ENCODE measurements around the gene TCF4. TPM values are rescaled to one million over a fixed set of nuclear protein-coding genes. Genes with fewer than 3 reads are reported as not detected.

Gene TCF4
- total RNA-seq, 5 donors from 2014 or later (not counting 1 experiment from before 2014, with no cell fraction given): 2.6 to 11.0 (median 6.6) TPM

DNA sequence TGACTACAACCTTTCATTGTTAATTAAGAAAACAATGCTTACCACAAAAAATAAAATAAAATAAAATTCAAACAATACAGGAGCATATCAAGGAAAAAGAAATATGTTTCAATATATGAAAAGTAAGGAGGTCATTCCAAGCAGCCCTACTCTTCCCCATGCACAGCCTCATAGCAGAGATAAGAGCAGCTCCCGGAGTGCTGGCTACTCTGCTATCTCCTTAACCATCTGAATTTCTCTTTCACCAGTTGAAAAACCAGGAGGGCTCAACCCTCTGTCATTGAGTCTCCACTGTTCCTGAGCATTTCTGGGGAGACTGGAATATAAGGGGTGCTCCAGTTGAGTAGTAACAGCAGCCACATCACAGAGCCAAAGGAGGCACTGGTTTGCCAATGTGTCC, 201.4 kb downstream of the TCF4 start:
- no peaks in the 10 kb centered on the region for H3K27me3 Mint-ChIP-seq
- Histone ChIP-seq H3K4me1 (ENCODE audit: control insufficient read depth in 1 of 2, extremely low read depth in 1 of 2, insufficient read depth in 2 of 2, low read length in 2 of 2) (no peaks in the 10 kb centered on the region), H3K36me3 (ENCODE audit: control insufficient read depth in 2 of 2, extremely low read depth in 1 of 2, insufficient read depth in 1 of 2, low read length in 1 of 2) (no peaks in the 10 kb centered on the region), H3K4me3 (ENCODE audit: control insufficient read depth in 1 of 2, extremely low read depth in 1 of 2, low read length in 1 of 2) (no peak overlapping the region), H3K9me3 (no peaks in the 10 kb centered on the region), H3K27me3 (replicated peaks in 1 of 2; ENCODE audit: control insufficient read depth in 2 of 2, extremely low read depth in 1 of 2, insufficient read depth in 2 of 2, low read length in 1 of 2) (no peaks in the 10 kb centered on the region), H3K27ac (ENCODE audit: low read length) (no peak overlapping the region)
- no peak overlapping the region for H3K4me3 Mint-ChIP-seq
- ChIA-PET POLR2A (no interaction called here), CTCF (no interaction called here)
- peaks cover 0 to 3% (median 0%) of the 10 kb centered on the region in 3 donors for H3K4me1 Mint-ChIP-seq
- H3K36me3 Mint-ChIP-seq: no peaks in the 10 kb centered on the region
- no peak for ATAC-seq (replicated peaks in 1 of 4)
- H3K27ac Mint-ChIP-seq: no peak overlapping the region
- no peaks in the 10 kb centered on the region for H3K9me3 Mint-ChIP-seq
- WGBS (ENCODE audit: insufficient coverage): no CpG with 5 or more reads among the region's 1 CpG
- no peak for DNase-seq

DNA sequence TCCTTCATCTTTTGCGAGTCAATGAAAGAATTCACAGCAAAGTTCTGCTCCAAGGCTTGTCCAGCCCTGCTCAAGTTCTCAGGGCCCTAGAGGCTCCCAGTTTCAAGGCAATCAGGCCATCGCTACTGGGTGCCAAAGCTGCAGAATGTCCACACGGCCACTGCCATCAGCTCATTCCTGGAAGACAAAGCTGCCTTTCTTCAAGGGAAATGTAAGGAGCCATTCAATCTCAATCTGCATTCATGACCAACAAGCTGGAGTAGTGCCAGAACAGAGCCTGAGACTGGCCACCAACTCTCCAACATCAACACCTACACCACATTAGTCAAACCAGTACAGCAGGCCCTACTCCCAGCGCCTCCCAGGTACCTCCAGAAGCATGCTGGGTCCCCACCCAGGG, 202.2 kb downstream of the TCF4 start:
- CTCF ChIA-PET: no interaction called here
- no peak overlapping the region for H3K4me3 Mint-ChIP-seq
- H3K27me3 Mint-ChIP-seq: no peaks in the 10 kb centered on the region
- 86% methylated on average over 4 of the region's 4 CpGs for WGBS (ENCODE audit: insufficient coverage)
- Histone ChIP-seq H3K27me3 (replicated peaks in 1 of 2; ENCODE audit: control insufficient read depth in 2 of 2, extremely low read depth in 1 of 2, insufficient read depth in 2 of 2, low read length in 1 of 2) (no peaks in the 10 kb centered on the region), H3K27ac (ENCODE audit: low read length) (no peak overlapping the region), H3K4me1 (ENCODE audit: control insufficient read depth in 1 of 2, extremely low read depth in 1 of 2, insufficient read depth in 2 of 2, low read length in 2 of 2) (no peaks in the 10 kb centered on the region), H3K36me3 (ENCODE audit: control insufficient read depth in 2 of 2, extremely low read depth in 1 of 2, insufficient read depth in 1 of 2, low read length in 1 of 2) (no peaks in the 10 kb centered on the region), H3K9me3 (no peaks in the 10 kb centered on the region), H3K4me3 (ENCODE audit: control insufficient read depth in 1 of 2, extremely low read depth in 1 of 2, low read length in 1 of 2) (no peak overlapping the region)
- H3K4me1 Mint-ChIP-seq: peaks cover 0 to 3% (median 0%) of the 10 kb centered on the region in 3 donors
- H3K27ac Mint-ChIP-seq: no peak overlapping the region
- ATAC-seq (replicated peaks in 1 of 4) (no peak), DNase-seq (no peak)
- H3K36me3 Mint-ChIP-seq: no peaks in the 10 kb centered on the region
- POLR2A ChIA-PET: no interaction called here
- no peaks in the 10 kb centered on the region for H3K9me3 Mint-ChIP-seq

GRCh38 chr18:55384551-55385275, 203.3 kb downstream of the TCF4 start:
- no peaks in the 10 kb centered on the region for H3K36me3 Mint-ChIP-seq
- no peak overlapping the region for H3K4me3 Mint-ChIP-seq
- H3K9me3 Mint-ChIP-seq: no peaks in the 10 kb centered on the region
- Histone ChIP-seq H3K27me3 (replicated peaks in 1 of 2; ENCODE audit: control insufficient read depth in 2 of 2, extremely low read depth in 1 of 2, insufficient read depth in 2 of 2, low read length in 1 of 2) (no peaks in the 10 kb centered on the region), H3K4me1 (ENCODE audit: control insufficient read depth in 1 of 2, extremely low read depth in 1 of 2, insufficient read depth in 2 of 2, low read length in 2 of 2) (no peaks in the 10 kb centered on the region), H3K9me3 (no peaks in the 10 kb centered on the region), H3K4me3 (ENCODE audit: control insufficient read depth in 1 of 2, extremely low read depth in 1 of 2, low read length in 1 of 2) (no peak overlapping the region), H3K36me3 (ENCODE audit: control insufficient read depth in 2 of 2, extremely low read depth in 1 of 2, insufficient read depth in 1 of 2, low read length in 1 of 2) (peaks cover 0 to 5% of the 10 kb centered on the region in 2 donors), H3K27ac (ENCODE audit: low read length) (no peak overlapping the region)
- WGBS (ENCODE audit: insufficient coverage): no CpG with 5 or more reads among the region's 4 CpGs
- DNase-seq (peak in 1 of 35 experiments; percentile 6), ATAC-seq (replicated peaks in 1 of 4) (no peak)
- CTCF ChIA-PET: interaction anchor here (0.6 kb wide), 2 partner anchors 44 to 165 kb away, joined by 3 to 4 read pairs; no protein-coding TSS in a partner anchor
- no peaks in the 10 kb centered on the region for H3K27me3 Mint-ChIP-seq
- POLR2A ChIA-PET: no interaction called here
- peak overlapping the region in 1 of 2 donors; percentile 48 for H3K27ac Mint-ChIP-seq
- peaks cover 0 to 3% (median 0%) of the 10 kb centered on the region in 3 donors for H3K4me1 Mint-ChIP-seq

- H3K9me3 ChIP-seq: no peaks in the 10 kb centered on the region
- DNase-seq (no peak), ATAC-seq (replicated peaks in 1 of 4) (no peak)
- H3K27ac ChIP-seq (ENCODE audit: low read length): no peak overlapping the region
- Mint-ChIP-seq H3K27ac (no peak overlapping the region), H3K4me3 (no peak overlapping the region), H3K36me3 (no peaks in the 10 kb centered on the region), H3K27me3 (no peaks in the 10 kb centered on the region), H3K9me3 (no peaks in the 10 kb centered on the region), H3K4me1 (peaks cover 0 to 3% (median 0%) of the 10 kb centered on the region in 3 donors)
- no peaks in the 10 kb centered on the region for H3K4me1 ChIP-seq (ENCODE audit: control insufficient read depth in 1 of 2, extremely low read depth in 1 of 2, insufficient read depth in 2 of 2, low read length in 2 of 2)
- 78% methylated on average over 3 of the region's 4 CpGs for WGBS (ENCODE audit: insufficient coverage)
- peaks cover 0 to 5% of the 10 kb centered on the region in 2 donors for H3K36me3 ChIP-seq (ENCODE audit: control insufficient read depth in 2 of 2, extremely low read depth in 1 of 2, insufficient read depth in 1 of 2, low read length in 1 of 2)
- ChIA-PET CTCF (no interaction called here), POLR2A (no interaction called here)
- no peaks in the 10 kb centered on the region for H3K27me3 ChIP-seq (replicated peaks in 1 of 2; ENCODE audit: control insufficient read depth in 2 of 2, extremely low read depth in 1 of 2, insufficient read depth in 2 of 2, low read length in 1 of 2)
- no peak overlapping the region for H3K4me3 ChIP-seq (ENCODE audit: control insufficient read depth in 1 of 2, extremely low read depth in 1 of 2, low read length in 1 of 2)
Measured at GRCh38 chr18:55384115-55384514, 203.9 kb downstream of the TCF4 start.

DNA sequence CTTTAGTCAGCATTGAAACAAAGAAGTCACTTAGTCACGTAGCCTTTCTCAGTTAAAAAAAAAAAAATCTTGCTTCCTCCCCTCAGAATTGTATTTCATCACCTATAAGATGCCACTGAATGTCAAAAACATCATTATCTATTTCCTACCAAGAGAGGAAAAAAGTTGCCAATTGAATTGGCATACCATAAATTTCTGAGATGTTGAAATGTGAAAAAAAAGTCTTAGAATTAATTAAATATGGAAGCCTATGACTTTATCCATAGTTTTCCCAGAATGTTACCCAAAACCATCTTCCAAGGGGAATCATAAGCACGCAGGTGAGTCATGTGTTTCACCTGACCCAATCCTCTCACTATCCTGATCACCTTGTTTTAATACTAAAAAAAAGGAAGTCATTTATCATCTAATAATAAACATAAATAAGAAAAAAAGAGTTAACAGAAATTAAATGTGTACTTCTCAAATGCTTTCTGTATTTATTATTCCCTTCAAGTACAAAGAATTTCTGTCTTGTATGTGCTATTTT, 205.7 kb downstream of the TCF4 start:
- H3K4me1 Mint-ChIP-seq: peaks cover 0 to 3% (median 0%) of the 10 kb centered on the region in 3 donors
- no peak overlapping the region for H3K27ac ChIP-seq (ENCODE audit: low read length)

GRCh38 chr18:55381277-55381676, 206.7 kb downstream of the TCF4 start:
- ChIA-PET POLR2A (interaction anchor here in 1 of 2 donors (0.6 kb wide), 1 partner anchor 290 kb away, joined by 4 read pairs; no protein-coding TSS in a partner anchor), CTCF (interaction anchor here in 1 of 2 donors (0.7 kb wide), 1 partner anchor 171 kb away, joined by 3 read pairs; no protein-coding TSS in a partner anchor)
- no peak overlapping the region for H3K4me3 Mint-ChIP-seq
- no peaks in the 10 kb centered on the region for H3K27me3 Mint-ChIP-seq
- H3K4me1 Mint-ChIP-seq: peaks cover 0 to 3% (median 0%) of the 10 kb centered on the region in 3 donors
- Histone ChIP-seq H3K4me1 (ENCODE audit: control insufficient read depth in 1 of 2, extremely low read depth in 1 of 2, insufficient read depth in 2 of 2, low read length in 2 of 2) (no peaks in the 10 kb centered on the region), H3K9me3 (no peaks in the 10 kb centered on the region), H3K27ac (ENCODE audit: low read length) (no peak overlapping the region), H3K4me3 (ENCODE audit: control insufficient read depth in 1 of 2, extremely low read depth in 1 of 2, low read length in 1 of 2) (no peak overlapping the region), H3K36me3 (ENCODE audit: control insufficient read depth in 2 of 2, extremely low read depth in 1 of 2, insufficient read depth in 1 of 2, low read length in 1 of 2) (peaks cover 0 to 5% of the 10 kb centered on the region in 2 donors), H3K27me3 (replicated peaks in 1 of 2; ENCODE audit: control insufficient read depth in 2 of 2, extremely low read depth in 1 of 2, insufficient read depth in 2 of 2, low read length in 1 of 2) (no peaks in the 10 kb centered on the region)
- no peaks in the 10 kb centered on the region for H3K36me3 Mint-ChIP-seq
- ATAC-seq (replicated peaks in 1 of 4) (no peak), DNase-seq (no peak)
- H3K27ac Mint-ChIP-seq: no peak overlapping the region
- H3K9me3 Mint-ChIP-seq: no peaks in the 10 kb centered on the region

More for the DNA sequence above, 205.7 kb downstream of the TCF4 start:
- Mint-ChIP-seq H3K36me3 (no peaks in the 10 kb centered on the region), H3K9me3 (no peaks in the 10 kb centered on the region), H3K27ac (no peak overlapping the region), H3K27me3 (no peaks in the 10 kb centered on the region), H3K4me3 (no peak overlapping the region)
- 20% methylated on average over 1 of the region's 2 CpGs for WGBS (ENCODE audit: insufficient coverage)
- Histone ChIP-seq H3K36me3 (ENCODE audit: control insufficient read depth in 2 of 2, extremely low read depth in 1 of 2, insufficient read depth in 1 of 2, low read length in 1 of 2) (peaks cover 0 to 5% of the 10 kb centered on the region in 2 donors), H3K4me1 (ENCODE audit: control insufficient read depth in 1 of 2, extremely low read depth in 1 of 2, insufficient read depth in 2 of 2, low read length in 2 of 2) (no peaks in the 10 kb centered on the region), H3K9me3 (no peaks in the 10 kb centered on the region), H3K4me3 (ENCODE audit: control insufficient read depth in 1 of 2, extremely low read depth in 1 of 2, low read length in 1 of 2) (no peak overlapping the region), H3K27me3 (replicated peaks in 1 of 2; ENCODE audit: control insufficient read depth in 2 of 2, extremely low read depth in 1 of 2, insufficient read depth in 2 of 2, low read length in 1 of 2) (no peaks in the 10 kb centered on the region)
- no peak for DNase-seq
- ChIA-PET POLR2A (no interaction called here), CTCF (no interaction called here)
- no peak for ATAC-seq (replicated peaks in 1 of 4)

Data from T-cell (primary cell).